GM15510 (cell line): Measurements from ENCODE around the gene DOK7.

Experiments used
- POLR2A ChIP-seq: IDR thresholded peaks from 3 replicates; pipeline ENCODE4 v1.6.1; 2011; ENCODE audit warnings: borderline replicate concordance; ENCODE audit not compliant: insufficient read length; ENCODE audit errors: extremely low read depth

The DOK7 gene

GRCh38 chr4:3480528-3481112 is 17.5 kb downstream of the DOK7 start:
- no peak for TF ChIP-seq POLR2A

- TF ChIP-seq POLR2A = no peak
These were observed 18.0 kb downstream of the DOK7 start for GRCh38 chr4:3481113-3481531.

- no peak for TF ChIP-seq POLR2A
These were observed 18.8 kb downstream of the DOK7 start for GRCh38 chr4:3481783-3482393.

- TF ChIP-seq POLR2A = no peak
These were observed 19.6 kb downstream of the DOK7 start for GRCh38 chr4:3482707-3483106.

GRCh38 chr4:3483471-3483921 is 20.4 kb downstream of the DOK7 start:
- TF ChIP-seq POLR2A = no peak

GRCh38 chr4:3484057-3484973 is 21.2 kb downstream of the DOK7 start:
- no peak for TF ChIP-seq POLR2A

- TF ChIP-seq POLR2A = no peak
These were observed 22.1 kb downstream of the DOK7 start for GRCh38 chr4:3485011-3485791.

GRCh38 chr4:3485886-3486540 is 22.9 kb downstream of the DOK7 start:
- TF ChIP-seq POLR2A = no peak

GRCh38 chr4:3486541-3487540 is 23.7 kb downstream of the DOK7 start:
- no peak for TF ChIP-seq POLR2A

- no peak for TF ChIP-seq POLR2A
These were observed 24.8 kb downstream of the DOK7 start for GRCh38 chr4:3487861-3488260.

GRCh38 chr4:3488820-3489219 is 25.7 kb downstream of the DOK7 start:
- TF ChIP-seq POLR2A = no peak

- no peak for TF ChIP-seq POLR2A
These were observed 26.4 kb downstream of the DOK7 start for GRCh38 chr4:3489451-3489962.
